Activated CD4-positive, alpha-beta T cell treated with anti-CD3 and anti-CD28 coated beads, Interleukin-2, amount 50 U/mL, for 48 hours (primary cell): ENCODE results near the gene EXOSC10.
A peak's percentile ranks its signal among the peaks of the same experiment; 100 is the strongest.
"Not testable (repeated sequence)": the region's sequence is repeated elsewhere in the genome, so short reads cannot be mapped to it uniquely, and the experiment has no call there.

Source experiments
- DNase-seq, 2 experiments: peaks; one replicate each; pipeline ENCODE4 v3.0.0-alpha.2; 2020

EXOSC10 gene

DNA sequence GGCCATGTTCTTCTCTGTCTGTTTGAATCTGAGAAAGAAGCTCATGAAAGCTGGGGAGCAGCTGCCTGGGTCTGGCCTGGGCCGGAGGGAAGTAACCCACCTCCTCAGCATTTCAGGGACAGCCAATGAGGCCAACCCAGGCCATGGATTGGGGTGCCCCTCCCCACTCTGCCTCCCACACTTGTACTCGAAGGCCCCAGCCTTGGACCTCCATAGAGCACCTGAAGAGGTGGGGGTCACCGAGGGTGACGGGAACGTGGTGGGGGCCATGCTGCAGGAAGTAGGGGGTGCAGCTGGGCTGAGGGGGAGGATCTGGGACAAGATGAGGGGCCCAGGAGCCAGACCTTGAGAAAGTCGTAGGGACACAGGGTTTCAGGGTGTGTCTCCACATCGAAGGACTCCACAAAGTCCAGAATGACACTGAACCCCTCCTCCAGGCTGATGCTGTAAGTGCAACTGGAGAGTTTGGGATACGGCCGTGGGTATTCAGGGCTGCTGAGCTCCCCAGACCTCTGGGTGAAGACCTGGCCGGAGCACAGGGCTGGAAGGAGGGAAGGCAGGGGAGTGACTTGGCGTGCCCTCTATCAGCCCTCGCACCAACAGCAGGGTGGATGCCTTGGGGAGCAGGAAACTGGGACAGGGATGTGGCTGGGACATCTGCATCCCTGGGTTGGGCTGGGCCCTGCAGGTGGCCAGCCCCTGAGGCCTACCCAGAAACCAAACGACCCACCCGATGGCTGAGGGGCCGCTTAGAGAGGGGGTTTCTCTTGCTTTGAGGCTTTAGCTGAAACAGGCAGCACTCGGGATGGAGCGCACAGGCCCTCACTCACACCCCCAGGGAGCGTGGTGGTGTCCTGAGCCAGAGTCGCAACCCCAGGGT lies 56.4 kb downstream of the EXOSC10 start:
- no peak for DNase-seq

DNA sequence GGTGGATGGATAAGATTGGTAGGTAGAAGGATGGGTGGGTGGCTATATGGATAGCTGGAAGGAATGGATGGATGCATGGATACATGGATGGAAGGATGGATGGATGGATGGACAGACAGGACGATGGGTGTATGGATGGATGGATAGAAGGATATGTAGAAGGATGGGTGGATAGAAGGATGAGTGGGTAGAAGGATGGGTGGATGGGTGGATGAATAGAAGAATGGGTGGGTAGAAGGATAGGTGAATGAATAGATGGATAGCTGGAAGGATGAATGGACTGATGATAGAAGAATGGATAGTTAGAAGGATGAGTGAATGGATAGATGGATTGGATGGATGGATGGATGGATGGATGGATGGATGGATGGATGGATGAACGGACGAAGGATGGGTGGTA lies 57.6 kb downstream of the EXOSC10 start:
- no peak for DNase-seq

DNA sequence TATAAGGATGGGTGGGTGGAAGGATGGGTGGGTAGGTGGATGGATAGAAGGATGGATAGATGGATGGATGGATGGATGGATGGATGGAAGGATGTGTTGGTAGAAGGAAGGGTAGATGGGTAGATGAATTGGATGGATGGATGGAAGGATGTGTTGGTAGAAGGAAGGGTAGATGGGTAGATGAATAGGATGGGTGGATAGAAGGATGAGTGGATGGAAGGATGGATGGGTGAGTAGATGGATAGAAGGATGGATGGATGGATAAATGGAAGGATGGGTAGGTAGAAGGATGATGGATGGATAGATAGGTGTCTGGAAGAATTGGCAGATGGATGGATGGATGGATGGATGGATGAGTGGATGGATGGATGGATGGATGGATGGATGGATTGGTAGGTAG lies 58.6 kb downstream of the EXOSC10 start:
- no peak for DNase-seq

DNA sequence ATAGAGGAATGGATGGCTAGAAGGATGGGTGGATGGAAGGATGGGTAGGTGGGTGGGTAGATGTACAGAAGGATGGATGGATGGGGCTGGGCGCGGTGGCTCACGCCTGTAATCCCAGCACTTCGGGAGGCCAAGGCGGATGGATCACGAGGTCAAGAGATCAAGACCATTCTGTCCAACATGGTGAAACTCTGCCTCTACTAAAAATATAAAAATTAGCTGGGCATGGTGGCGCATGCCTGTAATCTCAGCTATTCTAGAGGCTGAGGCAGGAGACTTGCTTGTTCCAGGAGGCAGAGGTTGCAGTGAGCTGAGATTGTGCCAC lies 59.6 kb downstream of the EXOSC10 start:
- not testable (repeated sequence) for DNase-seq

DNA sequence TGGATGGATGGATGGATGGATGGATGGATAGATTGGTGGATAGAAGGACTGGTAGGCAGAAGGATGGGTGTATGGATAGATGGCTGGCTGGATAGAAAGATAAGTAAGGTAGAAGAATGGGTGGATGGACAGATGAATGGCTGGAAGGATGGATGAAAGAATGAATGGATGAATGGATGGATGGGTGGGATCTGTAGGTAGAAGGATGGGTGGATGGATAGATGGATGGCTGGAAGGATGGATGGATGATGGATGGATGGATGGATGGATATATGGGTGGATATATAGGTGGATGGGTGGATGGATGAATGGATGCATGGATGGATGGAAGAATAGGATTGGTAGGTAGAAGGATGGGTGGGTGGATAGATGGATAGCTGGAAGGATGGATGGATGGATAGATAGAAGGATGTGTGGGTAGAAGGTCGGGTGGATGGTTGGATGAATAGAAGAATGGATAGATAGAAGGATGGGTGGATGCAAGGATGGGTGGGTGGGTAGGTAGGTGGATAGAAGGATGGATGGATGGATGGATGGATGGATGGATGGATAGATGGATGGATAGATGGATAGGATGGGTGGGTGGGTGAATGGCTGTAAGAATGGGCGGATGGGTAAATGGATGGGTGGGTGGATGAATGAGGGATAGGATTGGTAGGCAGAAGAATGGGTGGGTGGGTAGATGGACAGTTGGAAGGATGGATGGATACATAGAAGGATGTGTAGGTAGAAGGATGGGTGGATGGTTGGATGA lies 60.1 kb downstream of the EXOSC10 start:
- DNase-seq = no peak

DNA sequence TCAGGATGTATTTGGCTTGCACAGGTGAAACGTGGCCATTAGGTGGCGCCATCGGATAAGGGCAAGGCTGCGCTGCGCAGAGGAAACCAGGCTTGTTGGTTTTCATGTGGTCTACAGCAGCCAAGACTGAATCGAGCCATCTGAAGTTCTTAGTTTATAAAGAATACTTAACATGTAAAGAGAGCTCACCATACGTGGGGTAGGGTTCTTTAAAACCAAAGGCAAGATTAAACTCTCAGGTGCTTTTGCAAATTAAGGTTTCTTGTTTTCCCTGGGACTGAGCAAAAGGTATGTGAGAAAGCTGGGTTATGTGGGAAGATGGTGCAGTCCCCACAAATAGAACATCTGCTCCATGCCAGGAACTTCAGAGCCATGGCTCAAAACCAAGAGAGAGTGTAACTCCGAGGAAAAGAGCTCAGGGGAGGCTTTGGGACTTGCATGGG lies 61.9 kb downstream of the EXOSC10 start:
- peak; percentile 91 for DNase-seq

DNA sequence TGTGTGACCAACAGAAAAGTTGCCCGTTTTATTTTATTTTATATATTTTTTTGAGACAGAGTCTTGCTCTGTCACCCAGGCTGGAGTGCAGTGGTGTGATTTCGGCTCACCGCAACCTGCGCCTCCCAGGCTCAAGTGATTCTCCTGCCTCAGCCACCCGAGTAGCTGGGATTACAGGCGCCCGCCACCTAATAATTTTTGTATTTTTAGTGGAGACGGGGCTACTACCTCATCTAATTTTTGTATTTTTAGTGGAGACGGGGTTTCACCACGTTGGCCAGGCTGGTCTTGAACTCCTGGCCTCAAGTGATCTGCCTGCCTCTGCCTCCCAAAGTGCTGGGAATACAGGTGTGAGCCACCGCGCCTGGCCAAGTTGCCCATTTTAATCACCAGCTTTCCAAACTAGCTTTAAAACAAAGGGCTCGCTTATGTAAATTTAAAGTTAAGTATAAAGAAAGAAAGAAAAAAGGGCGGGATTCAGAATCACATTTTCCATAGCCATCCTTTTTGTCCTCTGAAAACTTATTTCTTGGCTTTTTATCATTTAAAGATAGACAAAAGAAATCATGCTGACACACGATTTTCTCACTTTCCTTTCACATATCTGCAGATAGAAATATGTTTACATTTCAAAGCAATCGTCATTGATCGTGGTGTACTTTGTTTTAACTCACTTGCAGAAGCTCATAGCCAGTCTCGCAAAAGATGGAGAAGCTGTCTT lies 62.5 kb downstream of the EXOSC10 start:
- not testable (repeated sequence) for DNase-seq

DNA sequence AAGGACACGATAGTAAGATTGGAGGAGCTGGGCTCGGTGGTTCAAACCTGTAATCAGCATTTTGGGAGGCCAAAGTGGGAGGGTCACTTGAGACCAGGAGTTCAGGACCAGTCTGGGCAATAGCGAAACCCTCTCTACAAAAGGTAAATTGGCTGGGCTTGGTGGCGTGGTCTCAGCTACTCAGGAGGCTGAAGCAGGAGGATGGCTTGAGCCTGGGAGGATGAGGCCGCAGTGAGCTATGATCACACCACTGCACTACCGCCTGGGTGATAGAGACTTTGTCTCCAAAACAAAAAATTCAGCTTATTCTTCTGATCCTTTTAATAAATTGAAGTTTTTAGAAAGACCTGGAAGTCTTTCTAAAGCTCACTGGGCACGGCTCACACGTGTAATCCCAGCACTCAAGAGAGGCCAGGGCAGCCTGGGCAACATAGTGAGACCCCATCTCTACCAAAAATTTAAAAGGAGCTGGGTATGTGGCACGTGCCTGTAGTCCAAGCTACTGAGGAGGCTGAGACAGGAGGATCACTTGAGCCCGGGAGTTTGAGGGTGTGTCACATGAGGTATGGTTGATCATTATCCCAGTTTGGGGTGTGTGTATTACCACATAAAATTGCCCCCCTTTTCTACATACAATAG lies 67.9 kb downstream of the EXOSC10 start:
- DNase-seq = no peak

DNA sequence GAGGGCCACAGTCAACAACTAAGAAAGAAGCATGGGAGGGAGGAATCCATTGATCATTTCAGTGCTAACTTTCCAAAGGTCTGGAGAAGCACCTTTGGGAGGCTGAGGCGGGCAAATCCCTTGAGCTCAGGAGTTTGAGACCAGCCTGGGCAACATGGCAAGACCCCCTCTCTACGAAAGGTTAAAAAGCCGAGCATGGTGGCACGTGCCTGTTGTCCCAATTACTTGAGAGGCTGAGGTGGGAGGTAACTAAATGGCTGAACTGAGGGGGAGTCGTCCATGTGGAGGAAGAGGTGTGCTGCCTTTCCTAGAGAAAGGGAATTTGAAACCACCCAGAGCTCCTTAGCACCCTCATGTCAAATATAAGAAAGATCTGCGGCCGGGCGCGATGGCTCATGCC lies 68.8 kb downstream of the EXOSC10 start:
- DNase-seq = no peak

DNA sequence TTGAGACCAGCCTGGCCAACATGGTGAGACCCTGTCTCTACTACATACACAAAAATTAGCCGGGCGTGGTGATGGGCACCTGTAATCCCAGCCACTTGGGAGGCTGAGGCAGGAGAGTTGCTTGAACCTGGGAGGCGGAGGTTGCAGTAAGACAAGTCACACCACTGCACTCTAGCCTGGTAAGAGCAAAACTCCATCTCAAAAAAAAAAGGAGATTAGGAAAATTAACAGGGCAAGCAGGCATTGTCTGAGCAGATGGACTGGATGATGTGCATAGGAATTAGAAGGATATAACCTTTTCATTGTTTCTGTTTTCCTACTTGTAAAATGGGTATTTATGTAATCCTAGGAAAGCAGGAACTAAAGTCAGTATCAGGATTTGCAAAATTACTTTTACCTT lies 71.7 kb downstream of the EXOSC10 start:
- no peak for DNase-seq

DNA sequence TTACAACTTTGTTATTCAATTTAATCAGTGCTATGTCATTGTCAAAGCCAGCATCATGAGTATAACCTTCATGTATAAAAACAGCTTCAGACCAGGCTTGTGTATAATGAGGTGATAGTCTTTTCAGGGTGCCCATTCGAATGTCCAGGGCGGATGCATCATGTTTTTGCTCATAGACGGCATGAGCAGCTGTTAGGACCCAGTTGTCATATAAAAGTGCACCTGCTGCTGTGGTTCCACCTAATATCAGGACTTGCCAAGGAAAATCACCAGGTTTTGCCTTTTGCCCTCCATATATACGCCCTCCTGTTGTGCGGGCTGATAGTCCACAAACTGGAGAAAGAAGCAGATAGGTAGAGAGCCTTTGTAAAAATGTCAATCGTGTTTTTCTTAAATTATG lies 72.4 kb downstream of the EXOSC10 start:
- no peak for DNase-seq

DNA sequence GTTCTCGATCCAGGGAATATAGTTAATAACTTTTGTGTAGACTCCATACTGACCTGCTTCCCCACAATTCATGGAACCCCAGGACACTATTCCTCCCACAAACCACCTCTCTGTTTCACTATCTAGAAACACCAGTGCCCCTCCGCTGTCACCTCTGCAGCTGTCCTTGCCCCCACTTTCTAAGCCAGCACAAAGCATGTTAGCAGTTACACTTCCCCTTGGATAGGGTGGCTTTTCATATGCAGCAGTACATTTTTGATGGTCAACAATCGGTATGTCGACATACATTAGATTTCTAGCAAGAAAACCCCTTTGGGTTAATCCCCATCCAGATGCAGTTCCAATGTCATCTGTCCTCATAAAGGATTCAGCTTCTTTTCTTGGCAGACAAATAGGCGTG lies 72.8 kb downstream of the EXOSC10 start:
- no peak for DNase-seq

DNA sequence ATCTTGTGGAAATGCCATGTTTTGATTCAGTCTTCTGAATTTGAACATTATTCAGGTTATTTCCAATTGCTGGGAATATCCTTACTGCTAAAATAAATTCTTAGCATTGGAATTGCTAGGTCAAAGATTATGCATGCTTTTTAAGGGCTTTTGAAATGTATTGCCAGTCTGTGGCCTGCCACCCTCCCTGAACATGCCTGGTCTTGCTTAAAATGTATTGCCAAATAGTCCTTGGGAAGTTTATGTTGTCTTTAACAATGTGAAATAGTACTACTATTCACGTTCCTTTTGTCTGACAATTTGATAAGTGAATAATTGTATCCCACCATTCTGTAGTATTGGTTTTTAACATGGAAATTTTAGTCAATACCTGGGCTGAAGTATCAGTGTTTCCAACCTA lies 73.6 kb downstream of the EXOSC10 start:
- DNase-seq = no peak

DNA sequence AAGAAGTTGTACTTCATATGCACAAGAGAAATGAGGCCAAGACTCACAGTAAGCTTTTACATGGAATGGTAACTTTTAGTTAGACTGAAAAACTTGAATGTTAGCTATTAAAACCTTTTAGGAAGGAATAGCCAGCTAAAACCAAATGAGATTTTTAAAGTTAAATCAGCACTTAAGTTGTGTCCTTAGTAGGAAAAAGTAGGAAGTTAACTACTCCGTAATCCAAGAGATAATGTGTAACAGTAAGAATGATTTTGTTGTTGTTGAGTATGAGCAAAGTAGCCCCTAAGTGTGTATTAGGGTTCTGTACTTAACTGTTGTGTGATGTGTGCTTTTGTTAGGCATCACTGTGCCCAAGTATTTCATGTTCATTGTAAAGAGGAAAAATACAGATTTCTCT lies 74.1 kb downstream of the EXOSC10 start:
- DNase-seq = no peak

DNA sequence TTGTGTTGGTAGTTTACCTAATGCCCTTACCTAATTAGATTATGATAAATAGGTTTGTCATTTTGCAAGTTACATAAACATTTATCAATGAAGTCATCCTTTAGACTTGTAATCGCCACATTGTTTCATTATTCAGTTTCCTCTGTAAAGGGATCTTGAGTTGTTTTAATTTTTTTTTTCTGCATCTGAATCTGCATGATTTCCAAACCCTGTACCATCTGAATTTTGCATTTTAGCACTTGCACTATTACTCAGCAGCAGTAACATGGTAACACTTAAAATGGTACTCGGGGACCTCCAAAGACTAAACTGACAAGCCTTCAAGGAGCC lies 74.8 kb downstream of the EXOSC10 start:
- no peak for DNase-seq

DNA sequence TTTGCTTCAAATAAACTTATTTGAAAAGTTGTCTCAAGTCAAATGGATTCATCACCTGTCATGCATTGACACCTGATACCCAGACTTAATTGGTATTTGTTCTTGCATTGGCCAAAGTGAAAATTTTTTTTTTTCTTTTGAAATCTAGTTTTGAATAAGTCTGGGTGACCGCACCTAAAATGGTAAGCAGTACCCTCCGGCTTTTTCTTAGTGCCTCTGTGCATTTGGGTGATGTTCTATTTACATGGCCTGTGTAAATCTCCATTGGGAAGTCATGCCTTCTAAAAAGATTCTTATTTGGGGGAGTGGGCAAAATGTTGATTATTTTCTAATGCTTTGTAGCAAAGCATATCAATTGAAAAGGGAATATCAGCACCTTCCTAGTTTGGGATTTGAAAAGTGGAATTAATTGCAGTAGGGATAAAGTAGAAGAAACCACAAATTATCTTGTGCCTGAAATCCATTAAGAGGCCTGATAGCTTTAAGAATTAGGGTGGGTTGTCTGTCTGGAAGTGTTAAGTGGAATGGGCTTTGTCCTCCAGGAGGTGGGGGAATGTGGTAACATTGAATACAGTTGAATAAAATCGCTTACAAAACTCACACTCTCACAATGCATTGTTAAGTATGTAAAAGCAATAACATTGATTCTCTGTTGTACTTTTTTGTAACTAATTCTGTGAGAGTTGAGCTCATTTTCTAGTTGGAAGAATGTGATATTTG lies 75.4 kb downstream of the EXOSC10 start:
- no peak for DNase-seq

DNA sequence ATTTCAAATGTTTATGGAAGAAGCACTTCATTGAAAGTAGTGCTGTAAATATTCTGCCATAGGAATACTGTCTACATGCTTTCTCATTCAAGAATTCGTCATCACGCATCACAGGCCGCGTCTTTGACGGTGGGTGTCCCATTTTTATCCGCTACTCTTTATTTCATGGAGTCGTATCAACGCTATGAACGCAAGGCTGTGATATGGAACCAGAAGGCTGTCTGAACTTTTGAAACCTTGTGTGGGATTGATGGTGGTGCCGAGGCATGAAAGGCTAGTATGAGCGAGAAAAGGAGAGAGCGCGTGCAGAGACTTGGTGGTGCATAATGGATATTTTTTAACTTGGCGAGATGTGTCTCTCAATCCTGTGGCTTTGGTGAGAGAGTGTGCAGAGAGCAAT lies 76.5 kb downstream of the EXOSC10 start:
- DNase-seq = no peak

DNA sequence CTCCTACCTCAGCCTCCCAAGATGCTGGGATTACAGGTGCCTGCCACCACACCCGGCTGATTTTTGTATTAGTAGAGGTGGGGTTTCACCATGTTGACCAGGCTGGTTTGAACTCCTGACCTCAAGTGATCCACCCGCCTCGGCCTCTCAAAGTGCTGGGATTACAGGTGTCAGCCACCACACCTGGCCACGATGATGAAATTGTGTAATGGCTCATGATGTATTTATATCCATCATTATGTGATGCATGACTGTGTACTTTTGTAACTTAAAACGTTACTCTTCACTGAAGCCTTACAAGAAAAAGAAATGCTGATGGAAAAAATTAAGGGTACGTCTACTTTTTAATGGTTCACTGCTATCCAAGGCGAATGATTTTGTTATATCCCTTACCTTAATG lies 79.7 kb downstream of the EXOSC10 start:
- no peak for DNase-seq

DNA sequence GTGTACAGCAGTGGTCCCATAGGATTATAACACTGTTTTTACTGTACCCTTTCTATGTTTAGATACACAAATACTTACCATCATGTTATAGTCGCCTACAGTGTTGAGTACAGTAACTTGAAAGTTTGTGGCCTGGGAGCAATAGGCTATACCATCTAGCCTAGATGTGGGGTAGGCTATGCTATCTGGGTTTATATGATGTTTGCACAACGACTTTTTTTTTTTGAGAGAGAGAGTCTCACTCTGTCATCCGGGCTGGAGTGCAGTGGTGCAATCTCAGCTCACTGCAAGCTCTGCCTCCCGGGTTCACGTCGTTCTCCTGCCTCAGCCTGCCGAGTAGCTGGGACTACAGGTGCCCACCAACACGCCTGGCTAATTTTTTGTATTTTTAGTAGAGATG lies 80.3 kb downstream of the EXOSC10 start:
- DNase-seq = not testable (repeated sequence)
